HEK293T (cell line): ENCODE data around the gene VAV2.

Source experiments
- BHLHE40 ChIP-seq: fragments of 450-650 bp; IDR thresholded peaks from 2 replicates; pipeline ENCODE4 v1.6.1; 2016; ENCODE audit warnings: mild to moderate bottlenecking, moderate library complexity, borderline replicate concordance
- CTBP1 ChIP-seq: fragments of 450-650 bp; IDR thresholded peaks from 2 replicates; pipeline ENCODE4 v1.6.1; 2016; ENCODE audit warnings: borderline replicate concordance
- ELF4 ChIP-seq: fragments of 450-650 bp; IDR thresholded peaks from 2 replicates; pipeline ENCODE4 v1.6.1; 2017; ENCODE audit warnings: antibody characterized with exemption
- FOXA1 ChIP-seq: fragments of 450-650 bp; IDR thresholded peaks from 2 replicates; pipeline ENCODE4 v1.6.1; 2016; ENCODE audit warnings: mild to moderate bottlenecking
- FOXK2 ChIP-seq: fragments of 450-650 bp; IDR thresholded peaks from 2 replicates; pipeline ENCODE4 v1.6.1; 2016; ENCODE audit warnings: mild to moderate bottlenecking
- FOXM1 ChIP-seq: fragments of 450-650 bp; IDR thresholded peaks from 2 replicates; pipeline ENCODE4 v1.6.1; 2017; ENCODE audit warnings: mild to moderate bottlenecking, borderline replicate concordance
- HDGF ChIP-seq: fragments of 450-650 bp; IDR thresholded peaks from 2 replicates; pipeline ENCODE4 v1.6.1; 2017; ENCODE audit warnings: antibody characterized with exemption, borderline replicate concordance
- L3MBTL2 ChIP-seq: fragments of 450-650 bp; conservative IDR thresholded peaks from 2 replicates; pipeline ENCODE4 v1.6.1; 2016; ENCODE audit warnings: mild to moderate bottlenecking
- NFRKB ChIP-seq: fragments of 450-650 bp; IDR thresholded peaks from 2 replicates; pipeline ENCODE4 v1.6.1; 2016; ENCODE audit warnings: mild to moderate bottlenecking, moderate library complexity
- SP1 ChIP-seq: fragments of 450-650 bp; IDR thresholded peaks from 2 replicates; pipeline ENCODE4 v1.6.1; 2017
- SUZ12 ChIP-seq: fragments of 450-650 bp; IDR thresholded peaks from 2 replicates; pipeline ENCODE4 v1.6.1; 2016; ENCODE audit warnings: mild to moderate bottlenecking
- TARDBP ChIP-seq: fragments of 450-650 bp; IDR thresholded peaks from 2 replicates; pipeline ENCODE4 v1.6.1; 2016
- ZNF384 ChIP-seq: fragments of 450-650 bp; IDR thresholded peaks from 2 replicates; pipeline ENCODE4 v1.6.1; 2016

DNA sequence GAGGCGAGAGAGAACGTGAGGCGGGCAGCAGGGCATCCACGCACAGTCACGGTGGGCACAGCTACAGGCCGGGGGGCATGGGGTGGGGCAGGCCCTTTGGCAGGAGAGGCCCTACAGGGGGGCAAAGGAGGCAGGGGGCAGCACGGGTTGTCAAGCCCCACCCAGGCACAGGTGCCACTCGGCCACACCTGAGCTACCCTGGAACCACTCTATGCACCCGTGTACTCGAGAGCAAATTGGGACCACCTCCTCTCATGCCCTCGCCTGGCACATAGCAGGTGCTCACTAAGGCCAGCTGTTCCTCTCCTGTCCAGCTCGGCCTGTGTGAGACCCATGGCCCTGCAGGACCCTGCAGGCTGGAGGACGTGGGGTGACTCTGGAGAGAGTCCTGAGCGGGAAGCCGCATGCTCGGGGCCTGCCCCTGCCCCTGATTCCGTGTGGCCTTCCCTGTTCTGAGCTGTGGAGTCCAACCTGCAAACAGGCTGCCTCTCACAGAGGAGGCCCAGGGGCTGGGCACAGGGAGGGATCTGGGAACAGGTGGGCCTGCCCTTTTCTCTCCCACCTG lies 222.5 kb downstream of the VAV2 start:
- TF ChIP-seq BHLHE40 = no peak
- no peak for TF ChIP-seq FOXA1
- no peak for TF ChIP-seq HDGF
- TF ChIP-seq NFRKB = no peak
- TF ChIP-seq SP1 = no peak
- TF ChIP-seq SUZ12 = no peak
- TF ChIP-seq L3MBTL2 = no peak
- TF ChIP-seq ELF4 = no peak
- TF ChIP-seq ZNF384 = no peak
- TF ChIP-seq CTBP1 = no peak
- no peak for TF ChIP-seq FOXK2
- TF ChIP-seq FOXM1 = no peak
- no peak for TF ChIP-seq TARDBP
